Loucy (cell line): Measurements from ENCODE around the gene CEMIP2.

Experiments used
- CTCF ChIP-seq: fragments of 200-600 bp; sonication (generic); conservative IDR thresholded peaks from 2 replicates; pipeline ENCODE4 v1.5.1; 2014; ENCODE audit warnings: mild to moderate bottlenecking, antibody characterized with exemption, low read length
- EZH2phosphoT487 ChIP-seq: fragments of 200-600 bp; IDR thresholded peaks from 2 replicates; pipeline ENCODE4 v1.6.1; 2018; ENCODE audit warnings: antibody characterized with exemption, mild to moderate bottlenecking, moderate library complexity, borderline replicate concordance

GRCh38 chr9:71765693-71766092 is 2.6 kb downstream of the CEMIP2 start:
- TF ChIP-seq CTCF (no peak), EZH2phosphoT487 (no peak)
